ENCODE measurements around the gene KANSL1.

Gene KANSL1

GRCh38 chr17:46195939-46196716 lies 2.9 kb upstream of the KANSL1 start:
- H3K4me3 ChIP-seq (replicated peaks; ENCODE audit: low read depth, low read length), result no peak overlapping the region
- no peak for TF ChIP-seq CTCF (IDR thresholded peaks at IDR 0.05; ENCODE audit: low read depth, low read length, missing control alignments)
- DNase-seq (ENCODE audit: extremely low read depth, low read depth), result no peak

GRCh38 chr17:46195217-46195855 lies 2.1 kb upstream of the KANSL1 start:
- no peak for DNase-seq (ENCODE audit: extremely low read depth, low read depth)
- TF ChIP-seq CTCF (IDR thresholded peaks at IDR 0.05; ENCODE audit: low read depth, low read length, missing control alignments), result no peak
- no peak overlapping the region for H3K4me3 ChIP-seq (replicated peaks; ENCODE audit: low read depth, low read length)

GRCh38 chr17:46194393-46195216 lies 1.4 kb upstream of the KANSL1 start:
- peak overlapping the region; percentile 92 for H3K4me3 ChIP-seq (replicated peaks; ENCODE audit: low read depth, low read length)
- peak; percentile 38 for DNase-seq (ENCODE audit: extremely low read depth, low read depth)
- peak; percentile 61 for TF ChIP-seq CTCF (IDR thresholded peaks at IDR 0.05; ENCODE audit: low read depth, low read length, missing control alignments)

GRCh38 chr17:46193626-46194392 lies 580 bp upstream of the KANSL1 start:
- peak; percentile 60 for DNase-seq (ENCODE audit: extremely low read depth, low read depth)
- no peak for TF ChIP-seq CTCF (IDR thresholded peaks at IDR 0.05; ENCODE audit: low read depth, low read length, missing control alignments)
- peak overlapping the region; percentile 92 for H3K4me3 ChIP-seq (replicated peaks; ENCODE audit: low read depth, low read length)

GRCh38 chr17:46192439-46193150 lies 634 bp downstream of the KANSL1 start:
- TF ChIP-seq CTCF (IDR thresholded peaks at IDR 0.05; ENCODE audit: low read depth, low read length, missing control alignments), result no peak
- H3K4me3 ChIP-seq (replicated peaks; ENCODE audit: low read depth, low read length), result peak overlapping the region; percentile 92
- DNase-seq (ENCODE audit: extremely low read depth, low read depth), result no peak

GRCh38 chr17:46192189-46192438 lies 1.1 kb downstream of the KANSL1 start:
- DNase-seq (ENCODE audit: extremely low read depth, low read depth), result no peak
- TF ChIP-seq CTCF (IDR thresholded peaks at IDR 0.05; ENCODE audit: low read depth, low read length, missing control alignments), result no peak
- H3K4me3 ChIP-seq (replicated peaks; ENCODE audit: low read depth, low read length), result peak overlapping the region; percentile 92
